Endothelial cell of umbilical vein (primary cell): ENCODE data around the gene WDR18. TPM values are rescaled to one million over a fixed set of nuclear protein-coding genes. Genes with fewer than 3 reads are reported as not detected.

Source experiments
- BruUV-seq: library from RNA; stranded (reverse); fragments of 400-500 nt; replicated peaks from 2 replicates; lab custom pipeline; 2021; lab: Mats Ljungman, UMichigan
- CTCF ChIA-PET: fragments of 300-600, 350-600 bp; sonication (Branson Sonifier 250); formaldehyde crosslinking; loops from one replicate; lab custom pipeline; 2021; ENCODE audit warnings: antibody characterized with exemption, inconsistent platforms; lab: Charles Lee
- POLR2A ChIA-PET: fragments of 300-600, 350-600 bp; sonication (Branson Sonifier 250); formaldehyde crosslinking; loops from one replicate; lab custom pipeline; 2021; ENCODE audit warnings: antibody characterized with exemption, inconsistent platforms; lab: Charles Lee
- DNase-seq: peaks from one replicate; pipeline ENCODE4 v3.0.0-alpha.2; 2011; ENCODE audit warnings: low read depth, low spot score
- FAIRE-seq: peaks from 2 replicates; lab custom pipeline; 2011; peaks lifted over from hg19 to GRCh38; lab: Jason Lieb, UNC
- H2AFZ ChIP-seq: 2 replicates; pipeline ENCODE4 v1.6.0; 2012; ENCODE audit warnings: low read depth, low read length, control low read depth, inconsistent platforms
- H3K27ac ChIP-seq: 2 replicates; pipeline ENCODE4 v1.5.1; 2011; ENCODE audit warnings: low read depth, mild to moderate bottlenecking, control low read depth, low read length, moderate library complexity; ENCODE audit not compliant: insufficient read depth
- H3K27me3 ChIP-seq, 2 experiments: 2 replicates each; pipeline versions ENCODE4 v1.6.0 to v1.6.1; 2011; ENCODE audit warnings: low read length in 2 of 2, mixed read lengths in 1 of 2; ENCODE audit not compliant: control insufficient read depth in 2 of 2, insufficient read depth in 2 of 2
- H3K36me3 ChIP-seq, 2 experiments: 2 replicates in 1 of 2; 3 replicates in 1 of 2; pipeline ENCODE4 v1.5.1; 2011; ENCODE audit warnings: low read length in 2 of 2, mild to moderate bottlenecking in 1 of 2, moderate library complexity in 1 of 2; ENCODE audit not compliant: control insufficient read depth in 2 of 2, insufficient read depth in 2 of 2; ENCODE audit errors: extremely low read depth in 1 of 2
- H3K4me1 ChIP-seq: 3 replicates; pipeline ENCODE4 v1.5.1; 2011; ENCODE audit warnings: mild to moderate bottlenecking, low read length; ENCODE audit not compliant: control insufficient read depth, insufficient read depth; ENCODE audit errors: extremely low read depth
- H3K4me2 ChIP-seq: 2 replicates; pipeline ENCODE4 v1.6.1; 2011; ENCODE audit warnings: low read length, control low read depth, mixed read lengths; ENCODE audit not compliant: insufficient read depth
- H3K4me3 ChIP-seq, 3 experiments: fragments of 200-600 bp in 1 of 3; sonication (generic), shearing (Covaris generic) in 1 of 3; replicated peaks in 1 of 3; 2 replicates each; pipeline ENCODE4 v1.5.1; 2011 to 2016; ENCODE audit warnings: control low read depth in 3 of 3, low read length in 3 of 3, mild to moderate bottlenecking in 2 of 3, inconsistent platforms in 1 of 3, low read depth in 1 of 3, moderate library complexity in 1 of 3; ENCODE audit not compliant: insufficient read depth in 1 of 3
- H3K79me2 ChIP-seq: 2 replicates; pipeline ENCODE4 v1.6.0; 2012; ENCODE audit warnings: low read length, inconsistent platforms; ENCODE audit not compliant: control insufficient read depth, insufficient read depth
- H3K9ac ChIP-seq: replicated peaks from 2 replicates; pipeline ENCODE3; 2011; ENCODE audit warnings: low read length, control low read depth; ENCODE audit not compliant: insufficient read depth; ENCODE audit errors: extremely low read depth
- H3K9me1 ChIP-seq: replicated peaks from 3 replicates; pipeline ENCODE4 v1.6.0; 2011; ENCODE audit warnings: mild to moderate bottlenecking, low read length; ENCODE audit not compliant: control insufficient read depth, insufficient read depth; ENCODE audit errors: extremely low read depth
- H3K9me3 ChIP-seq: replicated peaks from 2 replicates; pipeline ENCODE4 v1.5.1; 2012; ENCODE audit warnings: low read length, inconsistent platforms; ENCODE audit not compliant: control insufficient read depth, insufficient read depth
- H4K20me1 ChIP-seq: replicated peaks from 2 replicates; pipeline ENCODE3; 2011; ENCODE audit warnings: mild to moderate bottlenecking, low read length; ENCODE audit not compliant: control insufficient read depth, insufficient read depth; ENCODE audit errors: extremely low read depth
- CTCF ChIP-seq, 2 donors: IDR thresholded peaks; 1 replicate in 1 of 2; 2 replicates in 1 of 2; pipeline ENCODE4 v1.5.1; 2011; ENCODE audit warnings: low read length in 2 of 2, mild to moderate bottlenecking in 2 of 2, moderate library complexity in 2 of 2, control low read depth in 1 of 2, inconsistent platforms in 1 of 2, low read depth in 1 of 2; ENCODE audit not compliant: insufficient read depth in 1 of 2; ENCODE audit errors: extremely low read depth in 1 of 2
- EZH2 ChIP-seq: IDR thresholded peaks from 2 replicates; pipeline ENCODE4 v1.6.1; 2012; ENCODE audit warnings: borderline replicate concordance, low read depth, mild to moderate bottlenecking, moderate library complexity, low read length, inconsistent platforms; ENCODE audit not compliant: severe bottlenecking
- FOS ChIP-seq: IDR thresholded peaks from 2 replicates; pipeline ENCODE4 v1.6.1; 2011; ENCODE audit warnings: mild to moderate bottlenecking, low read length, moderate library complexity, borderline replicate concordance; ENCODE audit not compliant: insufficient read depth
- GATA2 ChIP-seq: IDR thresholded peaks from 2 replicates; pipeline ENCODE4 v1.7.0; 2011; ENCODE audit warnings: low read depth, mild to moderate bottlenecking, moderate library complexity, mixed read lengths, low read length; ENCODE audit not compliant: insufficient read length, insufficient read depth
- JUN ChIP-seq: IDR thresholded peaks from 2 replicates; pipeline ENCODE4 v1.6.1; 2011; ENCODE audit warnings: borderline replicate concordance, low read depth; ENCODE audit not compliant: insufficient read length, insufficient read depth
- MYC ChIP-seq: IDR thresholded peaks from one replicate; pipeline ENCODE4 v1.6.1; 2011; ENCODE audit warnings: mild to moderate bottlenecking, low read depth, low read length
- POLR2A ChIP-seq: IDR thresholded peaks from 2 replicates; pipeline ENCODE4 v1.6.1; 2012; ENCODE audit warnings: low read depth, mild to moderate bottlenecking, control low read depth, low read length
- POLR2AphosphoS5 ChIP-seq: IDR thresholded peaks from 2 replicates; pipeline ENCODE4 v1.6.1; 2012; ENCODE audit warnings: low read depth, mild to moderate bottlenecking, control low read depth, low read length, moderate library complexity; ENCODE audit not compliant: insufficient read depth
- dilution Hi-C: fragments of 300-500 bp; cut with MboI; formaldehyde crosslinking; loops from one replicate; pipeline ENCODE4 v1.15.0; 2019; ENCODE audit warnings: low sequenced_read_pairs; ENCODE audit not compliant: extremely low pct_ligation_motif_present
- intact Hi-C: fragments of 100-400 bp; cut with micrococcal nuclease; formaldehyde crosslinking; loops from one replicate; pipeline ENCODE4 v1.10.0; 2022
- polyA plus RNA-seq, 4 experiments: library from polyadenylated mRNA; depleted of rRNA in 3 of 4; stranded (reverse) in 3 of 4; unstranded in 1 of 4; fragments of >200 nt; gene quantifications; 2 replicates each; pipeline versions ENCODE4 v1.2.1 to v1.2.3, GENCODE V29; 2011 to 2012; ENCODE audit warnings: missing spikeins in 1 of 4
- total RNA-seq: library from RNA; stranded (reverse); gene quantifications from 2 replicates; pipeline ENCODE4 v1.2.3, GENCODE V29; 2021
- TF ChIP-seq, protein P1 (sequence below): IDR thresholded peaks from 2 replicates; pipeline ENCODE4 v1.6.1; 2011; ENCODE audit not compliant: insufficient read depth, insufficient read length

Gene WDR18
- total and polyA plus RNA-seq, 2 donors (not counting 3 experiments of a cell fraction or from before 2014, with no cell fraction given), result 54.8 to 102 TPM

GRCh38 chr19:942133-942645, 42.0 kb upstream of the WDR18 start:
- H3K9ac ChIP-seq, result no peak overlapping the region
- dilution Hi-C loops (no loop called here), intact Hi-C loops (no loop called here)
- H4K20me1 ChIP-seq, result no peaks in the 10 kb centered on the region
- no TSS peak for BruUV-seq
- no peak overlapping the region for H3K4me2 ChIP-seq
- TF ChIP-seq MYC (no peak), GATA2 (no peak), POLR2AphosphoS5 (no peak), JUN (no peak), POLR2A (no peak), FOS (no peak), EZH2 (no peak), CTCF (IDR thresholded peaks at IDR 0.05; ENCODE audit: extremely low read depth in 1 of 2, insufficient read depth in 1 of 2, low read depth in 1 of 2, low read length in 2 of 2) (no peak)
- TF ChIP-seq, protein P1, sequence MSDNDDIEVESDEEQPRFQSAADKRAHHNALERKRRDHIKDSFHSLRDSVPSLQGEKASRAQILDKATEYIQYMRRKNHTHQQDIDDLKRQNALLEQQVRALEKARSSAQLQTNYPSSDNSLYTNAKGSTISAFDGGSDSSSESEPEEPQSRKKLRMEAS, result no peak
- H3K4me3 ChIP-seq, result no peak overlapping the region
- H3K27me3 ChIP-seq, result no peaks in the 10 kb centered on the region
- H3K9me1 ChIP-seq, result no peaks in the 10 kb centered on the region
- H3K27ac ChIP-seq, result no peak overlapping the region
- no peaks in the 10 kb centered on the region for H3K9me3 ChIP-seq
- peaks cover 2% of the 10 kb centered on the region for H3K79me2 ChIP-seq
- CTCF ChIA-PET, result no interaction called here
- FAIRE-seq (no peak), DNase-seq (no peak)
- H2AFZ ChIP-seq, result no peak overlapping the region
- POLR2A ChIA-PET, result no interaction called here
- H3K36me3 ChIP-seq, result no peaks in the 10 kb centered on the region
- peaks cover 19% of the 10 kb centered on the region for H3K4me1 ChIP-seq
